ENCODE results near the gene C19orf12. TPM values are rescaled to one million over a fixed set of nuclear protein-coding genes. Genes with fewer than 3 reads are reported as not detected.

The C19orf12 gene
- total RNA-seq, 3 donors from 2014 or later (not counting 1 experiment from before 2014, with no cell fraction given), result 33.1 to 52.6 (median 47.5) TPM

GRCh38 chr19:29662278-29662603, 52.8 kb downstream of the C19orf12 start:
- Histone ChIP-seq H3K27me3 (ENCODE audit: control insufficient read depth, insufficient read depth, low read length) (no peaks in the 10 kb centered on the region), H3K4me1 (ENCODE audit: control insufficient read depth, insufficient read depth, low read length) (peaks cover 25% of the 10 kb centered on the region), H3K4me3 (ENCODE audit: low read length) (no peak overlapping the region), H3K9me3 (ENCODE audit: control insufficient read depth, insufficient read depth, low read length) (no peaks in the 10 kb centered on the region), H3K27ac (ENCODE audit: low read length) (no peak overlapping the region), H3K36me3 (ENCODE audit: control insufficient read depth, insufficient read depth, low read length) (peaks cover 2% of the 10 kb centered on the region)
- Mint-ChIP-seq H3K4me1 (peaks cover 15 to 16% of the 10 kb centered on the region in 2 donors), H3K27ac (no peak overlapping the region), H3K9me3 (no peaks in the 10 kb centered on the region), H3K4me3 (no peak overlapping the region), H3K27me3 (ENCODE audit: low read depth in 2 of 2) (no peaks in the 10 kb centered on the region), H3K36me3 (no peaks in the 10 kb centered on the region)
- WGBS (ENCODE audit: insufficient coverage), result 88% methylated on average over 1 of the region's 1 CpG
- intact Hi-C loops (cut with micrococcal nuclease), result no loop called here
- DNase-seq (no peak), ATAC-seq (no peak)
- no peak for TF ChIP-seq CTCF (IDR thresholded peaks at IDR 0.05)

GRCh38 chr19:29660835-29661234, 54.2 kb downstream of the C19orf12 start:
- no peaks in the 10 kb centered on the region for H3K36me3 Mint-ChIP-seq
- Histone ChIP-seq H3K4me1 (ENCODE audit: control insufficient read depth, insufficient read depth, low read length) (peaks cover 11% of the 10 kb centered on the region), H3K4me3 (ENCODE audit: low read length) (no peak overlapping the region), H3K27me3 (ENCODE audit: control insufficient read depth, insufficient read depth, low read length) (no peaks in the 10 kb centered on the region), H3K36me3 (ENCODE audit: control insufficient read depth, insufficient read depth, low read length) (no peaks in the 10 kb centered on the region), H3K9me3 (ENCODE audit: control insufficient read depth, insufficient read depth, low read length) (no peaks in the 10 kb centered on the region), H3K27ac (ENCODE audit: low read length) (no peak overlapping the region)
- no peaks in the 10 kb centered on the region for H3K27me3 Mint-ChIP-seq (ENCODE audit: low read depth in 2 of 2)
- no peak overlapping the region for H3K27ac Mint-ChIP-seq
- TF ChIP-seq CTCF (IDR thresholded peaks at IDR 0.05), result no peak
- H3K4me3 Mint-ChIP-seq, result no peak overlapping the region
- peaks cover 7 to 8% of the 10 kb centered on the region in 2 donors for H3K4me1 Mint-ChIP-seq
- DNase-seq (peak in 1 of 2 donors; percentile 62), ATAC-seq (no peak)
- intact Hi-C loops (cut with micrococcal nuclease), result no loop called here
- no peaks in the 10 kb centered on the region for H3K9me3 Mint-ChIP-seq
- WGBS (ENCODE audit: insufficient coverage), result 80% methylated on average over 8 of the region's 10 CpGs

- Mint-ChIP-seq H3K4me3 (no peak overlapping the region), H3K36me3 (no peaks in the 10 kb centered on the region), H3K27ac (no peak overlapping the region), H3K9me3 (no peaks in the 10 kb centered on the region), H3K4me1 (peaks cover under 1 to 11% of the 10 kb centered on the region in 2 donors), H3K27me3 (ENCODE audit: low read depth in 2 of 2) (no peaks in the 10 kb centered on the region)
- intact Hi-C loops (cut with micrococcal nuclease), result no loop called here
- TF ChIP-seq CTCF (IDR thresholded peaks at IDR 0.05), result no peak
- Histone ChIP-seq H3K9me3 (ENCODE audit: control insufficient read depth, insufficient read depth, low read length) (no peaks in the 10 kb centered on the region), H3K36me3 (ENCODE audit: control insufficient read depth, insufficient read depth, low read length) (no peaks in the 10 kb centered on the region), H3K4me3 (ENCODE audit: low read length) (no peak overlapping the region), H3K27me3 (ENCODE audit: control insufficient read depth, insufficient read depth, low read length) (no peaks in the 10 kb centered on the region), H3K27ac (ENCODE audit: low read length) (no peak overlapping the region), H3K4me1 (ENCODE audit: control insufficient read depth, insufficient read depth, low read length) (no peaks in the 10 kb centered on the region)
- WGBS (ENCODE audit: insufficient coverage), result 91% methylated on average over 5 of the region's 5 CpGs
- no peak for ATAC-seq
- no peak for DNase-seq
Measured at GRCh38 chr19:29658221-29658991, 56.7 kb downstream of the C19orf12 start.
